ENCODE results near the gene RSPO3.

GRCh38 chr6:127162836-127163235 is 44.4 kb downstream of the RSPO3 start:
- TF ChIP-seq ZNF274 (IDR thresholded peaks at IDR 0.05; ENCODE audit: low read length): no peak
- no peak for TF ChIP-seq ZNF274 (tag by site-specific recombination; IDR thresholded peaks at IDR 0.05; ENCODE audit: borderline replicate concordance)
- no peak for TF ChIP-seq REST (tag by site-specific recombination; IDR thresholded peaks at IDR 0.05)
- no peak for TF ChIP-seq HOXA7 (CRISPR knock-in tag; IDR thresholded peaks at IDR 0.05; ENCODE audit: borderline replicate concordance)
- TF ChIP-seq CTCF (tag by site-specific recombination; IDR thresholded peaks at IDR 0.05): no peak
- TF ChIP-seq ZNF18 (tag by site-specific recombination; IDR thresholded peaks at IDR 0.05): no peak
- TF ChIP-seq EGR2 (tag by site-specific recombination; IDR thresholded peaks at IDR 0.05; ENCODE audit: low read depth): no peak

Measured in HEK293 (cell line).